Stimulated activated CD4-positive, alpha-beta T cell treated with anti-CD3 and anti-CD28 coated beads, Interleukin-2, amount 100 ng/mL, for 4 hours (primary cell): Measurements from ENCODE around the gene LRRC4.

ENCODE experiments used
- DNase-seq: peaks from one replicate; pipeline ENCODE4 v3.0.0-alpha.2; 2020; ENCODE audit warnings: low read depth

Gene LRRC4, protein sequence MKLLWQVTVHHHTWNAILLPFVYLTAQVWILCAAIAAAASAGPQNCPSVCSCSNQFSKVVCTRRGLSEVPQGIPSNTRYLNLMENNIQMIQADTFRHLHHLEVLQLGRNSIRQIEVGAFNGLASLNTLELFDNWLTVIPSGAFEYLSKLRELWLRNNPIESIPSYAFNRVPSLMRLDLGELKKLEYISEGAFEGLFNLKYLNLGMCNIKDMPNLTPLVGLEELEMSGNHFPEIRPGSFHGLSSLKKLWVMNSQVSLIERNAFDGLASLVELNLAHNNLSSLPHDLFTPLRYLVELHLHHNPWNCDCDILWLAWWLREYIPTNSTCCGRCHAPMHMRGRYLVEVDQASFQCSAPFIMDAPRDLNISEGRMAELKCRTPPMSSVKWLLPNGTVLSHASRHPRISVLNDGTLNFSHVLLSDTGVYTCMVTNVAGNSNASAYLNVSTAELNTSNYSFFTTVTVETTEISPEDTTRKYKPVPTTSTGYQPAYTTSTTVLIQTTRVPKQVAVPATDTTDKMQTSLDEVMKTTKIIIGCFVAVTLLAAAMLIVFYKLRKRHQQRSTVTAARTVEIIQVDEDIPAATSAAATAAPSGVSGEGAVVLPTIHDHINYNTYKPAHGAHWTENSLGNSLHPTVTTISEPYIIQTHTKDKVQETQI

DNA sequence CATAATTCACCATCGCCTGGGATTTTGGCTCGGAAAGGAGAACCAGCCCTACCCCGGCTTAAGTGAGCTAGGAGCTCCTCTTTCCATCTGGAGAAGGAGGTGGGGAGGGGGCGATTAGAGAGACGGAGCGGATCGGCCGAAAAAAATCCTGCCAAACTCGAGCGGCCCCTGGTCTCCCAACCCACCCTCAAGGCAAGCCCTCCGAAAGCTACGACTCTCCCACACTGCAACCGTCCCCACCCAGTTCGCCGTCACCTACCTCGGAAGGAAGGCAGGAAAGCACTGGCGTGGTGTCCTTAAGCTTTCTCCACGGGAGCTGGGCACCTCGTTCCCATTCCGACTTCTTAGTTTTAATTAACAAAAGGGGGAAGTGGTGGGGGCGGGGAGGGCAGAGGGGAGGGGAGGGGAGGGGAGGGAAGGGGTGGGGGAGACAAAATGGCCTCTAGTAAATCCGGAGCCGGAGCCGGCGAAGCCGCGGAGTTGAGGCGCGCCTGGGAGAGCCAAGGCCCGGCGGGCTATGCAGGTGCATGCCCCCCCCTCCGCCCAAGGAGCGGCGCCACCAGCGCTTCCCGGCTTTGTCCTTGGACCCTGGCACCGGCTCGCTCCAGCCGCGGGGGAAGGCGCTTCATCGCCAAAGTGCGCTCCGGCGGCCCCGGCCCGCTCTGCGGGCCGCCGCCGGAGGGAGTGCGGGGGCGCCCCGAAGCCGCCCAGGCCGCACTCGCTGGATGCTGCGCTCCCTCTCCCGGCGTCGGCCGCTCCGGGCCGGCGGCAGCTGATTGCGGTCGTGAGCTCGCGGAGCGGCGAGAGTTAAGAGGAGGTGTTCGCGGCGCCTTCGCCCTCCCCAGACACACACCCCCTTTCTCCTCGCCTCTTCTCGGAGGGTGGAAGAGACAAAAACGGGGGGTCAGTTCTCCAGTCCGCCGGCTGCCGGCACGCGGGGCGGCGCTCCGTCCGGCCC lies at the start of gene LRRC4:
LRRC4 (minus strand) TSS at position 784 of the 958 bp plus-strand sequence. CDS start 797 bp downstream, outside the sequence.
- DNase-seq: no peak

DNA sequence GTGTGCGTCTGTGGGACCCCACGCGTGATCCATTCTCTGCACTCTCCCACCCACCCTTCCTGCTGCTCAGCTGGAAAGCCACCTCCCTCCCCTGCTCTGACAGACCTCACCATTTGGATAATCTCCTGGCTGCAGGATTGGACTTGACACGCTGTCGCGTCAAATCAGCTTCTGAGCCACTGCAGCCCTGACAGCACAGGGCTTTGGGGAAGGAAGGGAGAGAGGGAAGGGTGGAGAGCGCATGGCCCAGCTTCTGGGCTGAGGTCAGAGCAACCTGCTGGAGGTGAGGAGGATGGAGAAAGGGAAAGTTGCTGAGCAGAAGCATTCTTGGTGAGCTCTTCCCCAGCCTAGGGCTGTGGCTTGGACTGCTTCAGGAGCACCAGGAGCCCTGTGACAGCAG lies 48.9 kb upstream of the LRRC4 start:
- no peak for DNase-seq

DNA sequence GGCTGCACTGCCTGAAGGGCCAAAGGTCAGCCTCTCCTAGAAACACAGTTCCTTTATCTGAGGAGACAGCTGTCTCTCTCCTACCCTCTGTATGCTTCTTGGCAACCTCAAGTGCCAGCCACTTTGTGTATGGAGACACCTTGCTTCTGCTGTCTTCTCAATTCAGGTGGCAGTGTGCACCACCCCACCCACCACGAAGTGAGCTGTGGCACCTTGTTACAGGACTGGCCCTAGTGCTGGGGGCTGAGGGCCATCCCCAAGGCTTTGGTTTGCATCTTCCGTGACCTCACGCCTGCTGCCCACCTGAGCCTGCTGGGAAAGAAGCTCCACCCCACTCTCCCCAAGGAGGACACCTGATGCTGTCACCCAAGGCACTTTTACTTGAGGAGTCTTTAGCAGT lies 47.1 kb upstream of the LRRC4 start:
- DNase-seq: no peak

DNA sequence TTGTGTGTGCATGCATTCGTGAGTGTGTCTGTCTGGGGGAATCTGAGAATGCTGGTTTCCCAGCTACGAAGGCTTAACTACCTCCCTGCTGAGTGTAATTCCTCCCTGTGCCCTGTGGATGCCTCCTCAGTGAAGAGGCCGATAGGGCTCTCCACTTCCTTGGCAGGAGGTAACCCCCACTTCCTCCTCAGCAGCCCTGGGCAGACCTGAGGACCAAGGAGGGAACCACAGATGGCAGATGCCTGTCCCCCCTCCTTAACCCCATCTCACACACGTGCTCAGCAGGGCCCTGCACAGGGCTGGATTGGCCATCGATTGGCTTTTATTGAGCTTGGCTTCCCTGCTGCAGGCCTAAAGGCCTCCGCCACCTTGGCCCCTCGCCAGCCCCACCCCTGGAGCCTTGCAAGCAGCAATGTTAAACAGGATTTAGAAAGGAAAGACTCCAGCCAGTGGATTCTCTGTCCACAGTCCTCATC lies 45.6 kb upstream of the LRRC4 start:
- no peak for DNase-seq

DNA sequence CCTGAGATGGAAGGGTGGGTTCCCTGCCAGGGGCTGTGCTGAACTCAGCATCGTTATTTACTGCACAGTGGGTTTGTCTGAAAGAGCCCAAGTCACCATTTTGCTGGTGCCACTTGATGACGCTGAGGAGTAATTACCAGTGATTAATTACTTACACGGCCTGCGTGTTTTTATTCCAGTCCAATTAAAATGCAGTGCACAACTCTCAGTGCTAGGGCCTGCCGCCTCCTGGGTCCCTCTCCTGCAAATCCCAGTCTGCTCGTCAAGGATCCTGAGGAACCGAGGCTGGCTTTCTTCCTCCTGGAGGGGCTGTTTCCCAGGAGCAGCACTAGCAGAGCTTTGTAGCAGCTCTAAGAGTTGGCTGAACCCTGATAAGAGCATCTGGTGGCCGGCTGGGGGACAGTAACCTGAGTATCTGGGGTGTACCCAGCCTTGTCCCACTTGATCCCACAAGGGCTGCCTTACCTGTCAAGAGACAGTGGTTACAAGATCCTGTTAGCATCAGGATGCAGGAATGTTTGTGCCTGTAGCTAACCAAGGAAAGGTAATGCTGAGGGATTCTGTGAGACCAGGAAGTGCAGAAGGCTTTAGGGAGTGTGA lies 45.1 kb upstream of the LRRC4 start:
- DNase-seq: no peak

DNA sequence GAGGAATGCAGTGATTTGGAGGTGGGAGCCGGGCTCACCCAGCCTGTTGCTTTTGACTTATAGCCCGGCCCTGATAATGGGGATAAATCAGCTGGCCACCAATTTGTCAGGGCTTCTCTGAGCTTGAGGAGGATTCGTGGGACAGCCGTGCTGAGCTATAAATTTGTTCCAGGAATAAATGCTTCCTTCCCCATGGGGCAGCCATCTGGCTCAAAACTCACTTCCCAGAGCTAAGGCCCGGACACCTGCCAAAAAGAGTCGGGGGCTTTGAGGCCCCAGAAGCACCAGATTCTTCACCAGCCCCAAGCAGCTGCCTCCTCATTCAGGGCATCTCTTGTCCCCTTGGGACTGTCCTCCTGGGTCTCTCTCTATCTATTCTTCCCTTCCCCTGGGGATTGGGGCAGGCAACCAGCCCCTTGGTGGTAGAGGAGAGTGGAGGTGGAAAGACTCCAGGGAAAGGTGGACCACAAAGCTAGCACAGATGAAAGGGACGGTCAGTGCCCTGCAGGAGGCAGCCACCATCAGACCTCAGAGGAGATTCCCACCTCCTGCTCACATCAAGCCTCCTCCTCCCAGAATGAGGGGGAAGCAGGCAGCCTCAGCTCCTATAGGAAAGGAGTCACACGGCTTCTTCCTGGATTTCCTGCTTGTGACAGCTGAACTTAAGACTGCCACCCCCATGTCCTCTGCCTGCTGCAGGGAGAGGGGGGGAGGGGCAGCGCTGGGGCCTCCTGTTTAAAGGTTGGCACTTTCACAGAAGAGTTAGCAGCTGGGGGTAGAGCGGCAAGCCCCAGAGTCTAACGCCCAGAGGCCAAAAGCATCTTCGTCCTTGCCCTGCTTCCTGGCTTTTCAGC lies 44.2 kb upstream of the LRRC4 start:
- no peak for DNase-seq

DNA sequence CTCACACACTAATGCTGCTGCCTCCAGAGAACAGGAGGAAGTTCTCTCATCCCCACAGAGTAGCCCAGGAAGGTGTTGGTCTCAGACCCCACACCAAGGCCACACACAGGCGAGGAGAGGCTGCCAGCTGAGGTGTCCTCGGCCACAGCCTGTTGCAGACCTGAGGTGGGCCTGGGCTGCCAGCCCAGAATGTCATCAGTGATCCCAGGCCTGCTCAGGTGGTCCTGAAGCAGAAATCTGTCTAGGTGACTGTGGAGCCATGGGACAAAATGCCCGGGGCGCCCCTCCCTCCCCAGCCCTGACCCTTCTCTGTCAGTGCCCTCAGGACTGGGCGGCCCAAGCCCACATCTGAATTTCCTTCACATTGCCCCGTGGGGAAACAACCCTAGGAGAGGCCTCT lies 43.5 kb upstream of the LRRC4 start:
- DNase-seq: no peak

DNA sequence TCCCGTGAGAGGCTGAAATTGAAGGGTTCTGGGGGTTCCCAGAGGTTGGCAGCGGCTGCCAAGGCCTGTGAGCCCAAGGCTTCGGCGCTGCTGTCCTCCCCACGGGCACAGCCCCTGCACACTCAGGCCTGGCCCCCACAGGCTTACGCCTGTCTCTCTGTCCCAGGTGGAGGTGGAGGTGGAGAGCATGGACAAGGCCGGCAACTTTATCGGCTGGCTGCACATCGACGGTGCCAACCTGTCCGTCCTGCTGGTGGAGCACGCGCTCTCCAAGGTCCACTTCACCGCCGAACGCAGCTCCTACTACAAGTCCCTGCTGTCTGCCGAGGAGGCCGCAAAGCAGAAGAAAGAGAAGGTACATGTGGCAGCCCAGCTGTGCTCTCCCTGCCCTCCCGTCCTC lies 43.1 kb upstream of the LRRC4 start:
- DNase-seq: no peak

DNA sequence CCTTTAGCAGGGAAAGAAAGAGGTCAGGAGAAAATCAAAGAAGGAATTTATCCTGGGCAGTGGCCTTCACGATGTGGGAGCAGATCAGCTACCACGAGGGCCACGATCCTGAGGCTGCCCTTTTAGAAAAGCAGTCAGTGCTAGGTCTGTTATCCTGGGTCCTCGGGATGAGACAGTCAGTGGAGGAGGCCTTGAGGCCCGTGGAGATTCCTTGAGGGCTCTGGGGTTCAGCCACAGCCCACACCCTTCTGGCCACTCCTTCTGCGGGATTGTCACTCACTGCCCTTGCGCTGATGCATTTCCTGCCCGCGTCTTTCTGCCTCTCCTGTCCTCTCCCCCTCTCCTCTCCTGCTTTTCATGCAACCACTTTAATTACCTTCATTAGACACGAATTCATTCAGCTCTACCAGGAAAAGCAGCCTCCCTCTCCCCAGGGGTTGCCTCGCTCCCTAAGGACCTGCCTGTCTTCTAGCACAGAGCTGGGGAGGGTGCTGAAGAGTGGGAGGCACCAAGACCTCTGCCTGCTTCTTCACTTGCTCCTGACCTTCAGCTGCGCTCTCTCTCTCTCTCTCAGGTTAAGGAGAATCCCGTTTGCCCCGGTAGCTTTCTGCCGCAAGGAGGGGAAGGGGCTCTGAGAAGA lies 42.6 kb upstream of the LRRC4 start:
- DNase-seq: no peak

DNA sequence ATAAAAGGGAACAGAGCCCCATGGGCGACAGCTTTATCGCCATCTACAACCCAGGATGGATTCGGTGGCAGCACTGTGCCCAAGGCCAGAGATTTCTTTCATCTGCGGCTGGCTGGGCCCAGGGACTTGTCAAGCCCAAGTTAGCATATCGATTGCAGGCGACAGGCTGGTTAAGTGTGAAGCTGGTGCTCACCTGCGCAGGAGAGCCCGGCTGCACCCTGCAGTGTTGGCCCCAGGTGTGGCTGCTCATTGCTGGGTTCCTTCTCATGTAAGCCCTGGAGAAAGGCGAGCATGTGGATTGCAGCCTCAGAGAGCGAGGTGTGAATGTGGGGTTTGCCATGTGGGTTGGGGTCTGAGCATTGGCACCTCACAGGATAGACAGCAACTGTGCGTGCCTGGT lies 40.6 kb upstream of the LRRC4 start:
- no peak for DNase-seq

DNA sequence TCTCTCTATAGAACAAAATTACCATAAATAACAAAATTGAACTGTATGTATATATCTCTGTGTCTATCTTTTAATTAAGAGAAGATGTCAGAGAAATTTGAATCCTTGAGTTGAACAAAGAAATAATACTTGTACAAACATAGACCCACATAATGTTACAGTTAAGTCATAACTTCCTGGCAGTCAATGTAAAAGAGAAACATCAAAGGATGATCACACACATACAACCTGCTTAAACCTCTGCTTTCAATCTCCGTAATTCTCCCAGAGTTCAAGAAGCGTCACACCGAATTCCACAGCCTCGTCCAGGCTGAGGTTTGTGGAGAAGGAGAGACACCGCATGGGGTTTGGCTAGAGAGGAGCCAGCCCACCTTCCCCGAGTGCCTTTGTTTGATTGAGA lies 40.1 kb upstream of the LRRC4 start:
- DNase-seq: no peak

DNA sequence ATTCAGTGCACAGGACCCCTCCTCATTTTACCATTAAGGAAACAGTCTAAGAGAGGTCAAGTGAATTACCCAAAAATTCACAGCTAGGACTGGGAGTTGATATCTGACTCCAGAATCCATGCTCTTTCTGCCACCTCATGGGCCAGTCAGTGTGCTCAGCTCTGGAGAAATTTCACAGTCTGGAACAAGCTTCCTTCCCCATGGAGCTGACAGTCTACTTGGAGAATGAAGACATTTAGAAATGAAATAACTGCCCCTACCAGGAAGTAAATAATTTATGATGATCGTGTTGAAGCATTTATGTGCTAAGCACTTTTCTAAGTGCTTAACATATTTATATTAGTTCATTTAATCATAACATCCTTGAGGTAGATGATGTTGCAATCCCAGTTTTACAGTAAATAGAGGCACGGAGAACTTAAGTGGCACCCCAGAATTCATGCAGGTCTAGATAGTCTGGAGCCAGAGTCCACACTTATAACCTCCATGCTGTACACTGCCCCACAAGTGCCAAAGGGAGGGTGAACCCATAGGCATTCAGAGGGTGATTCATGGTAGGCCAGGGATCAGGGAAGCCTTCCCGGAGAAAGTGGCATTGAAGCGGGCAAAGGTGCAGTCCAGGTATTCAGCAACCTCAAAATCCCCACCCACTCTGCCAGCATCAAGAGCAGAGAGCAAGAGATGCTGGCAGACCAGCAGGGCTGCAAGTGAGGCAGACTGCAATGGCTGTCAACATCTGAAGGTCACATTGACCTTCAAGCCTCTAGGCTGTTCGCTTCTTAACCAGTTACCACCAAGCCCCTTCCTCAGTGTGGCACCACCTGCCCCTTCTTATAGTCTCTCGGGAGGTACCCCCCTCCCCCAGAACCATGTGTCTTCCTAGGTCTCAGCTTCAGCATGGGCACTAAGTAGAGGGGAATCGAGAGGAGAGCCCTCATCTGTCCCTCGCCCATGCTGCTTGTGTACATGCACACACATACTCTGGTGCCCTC lies 38.4 kb upstream of the LRRC4 start:
- no peak for DNase-seq

DNA sequence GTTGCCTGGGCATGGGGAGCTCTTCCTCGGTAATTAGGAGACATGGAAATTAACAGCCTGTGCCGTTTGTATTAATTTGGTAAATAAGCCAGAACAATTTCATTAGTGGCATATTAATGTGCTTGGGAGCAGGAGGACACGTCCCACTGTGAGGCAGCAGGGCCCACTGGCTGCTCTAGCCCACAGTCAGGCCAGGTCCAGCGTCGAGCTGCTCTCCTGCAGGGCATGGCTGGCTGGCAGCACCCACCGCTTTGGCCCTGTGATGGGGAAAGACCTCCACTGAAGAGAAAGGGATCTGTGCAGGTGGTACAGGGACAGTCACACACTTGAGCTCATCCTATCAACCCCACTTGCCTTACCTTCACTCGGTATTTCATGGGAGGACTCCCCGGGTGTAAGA lies 37.5 kb upstream of the LRRC4 start:
- DNase-seq: no peak

DNA sequence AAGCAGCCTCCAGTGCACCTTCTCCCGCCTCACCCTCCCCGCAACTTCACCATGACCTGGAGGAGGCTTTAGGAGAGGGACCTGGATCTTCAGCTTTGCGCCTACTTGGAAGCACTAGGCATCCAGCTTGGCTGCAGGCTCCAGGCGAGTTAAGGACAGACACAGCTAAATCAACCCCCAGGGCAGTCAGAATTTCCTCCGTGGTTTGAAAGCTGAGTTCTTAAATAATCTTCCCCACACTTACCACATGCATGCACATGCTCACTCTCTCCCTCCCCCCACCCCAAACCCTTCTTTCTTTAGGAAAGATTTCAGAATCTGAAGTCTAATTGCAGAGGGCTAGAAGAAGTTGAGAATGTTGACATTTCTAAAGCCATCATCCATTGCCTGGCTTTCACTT lies 36.7 kb upstream of the LRRC4 start:
- DNase-seq: no peak

DNA sequence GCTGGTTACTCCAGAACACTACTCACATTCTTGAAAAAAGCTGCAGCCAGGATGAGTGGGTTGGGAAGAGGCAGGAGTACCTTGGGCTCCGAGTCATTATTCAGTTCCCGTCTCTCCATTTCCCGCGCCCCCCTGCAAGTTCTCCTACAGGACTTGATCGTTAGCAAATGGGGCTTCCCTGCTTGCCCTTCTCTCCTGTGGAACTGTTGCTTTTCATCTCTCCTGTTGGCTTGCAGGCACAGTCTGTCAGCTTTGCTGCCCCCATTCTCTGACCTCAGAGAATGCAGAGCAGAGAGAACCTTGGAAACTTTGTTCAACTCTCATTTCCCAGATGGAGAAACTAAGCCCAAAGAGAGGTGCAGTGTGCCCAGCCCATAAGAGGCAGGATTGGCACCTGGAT lies 35.6 kb upstream of the LRRC4 start:
- no peak for DNase-seq

DNA sequence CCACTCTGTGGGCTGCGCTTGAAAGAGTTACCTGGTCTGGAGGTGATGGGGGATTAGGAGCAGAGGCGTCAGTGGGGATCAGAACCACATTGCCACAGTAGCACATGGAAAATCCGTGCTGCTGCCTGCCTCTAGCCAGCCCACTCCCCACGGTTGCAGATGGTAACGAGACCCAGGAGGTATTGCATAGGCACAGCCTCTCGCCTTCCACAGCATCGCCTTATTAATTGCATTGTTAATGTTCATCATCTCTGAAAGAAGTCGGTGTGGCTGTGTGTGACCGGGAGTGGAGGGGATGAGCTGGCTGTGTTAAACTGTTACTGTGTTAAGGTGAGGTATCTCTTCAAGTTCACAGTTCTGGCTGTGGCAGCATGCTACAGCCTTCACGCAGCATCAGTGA lies 35.2 kb upstream of the LRRC4 start:
- DNase-seq: no peak

DNA sequence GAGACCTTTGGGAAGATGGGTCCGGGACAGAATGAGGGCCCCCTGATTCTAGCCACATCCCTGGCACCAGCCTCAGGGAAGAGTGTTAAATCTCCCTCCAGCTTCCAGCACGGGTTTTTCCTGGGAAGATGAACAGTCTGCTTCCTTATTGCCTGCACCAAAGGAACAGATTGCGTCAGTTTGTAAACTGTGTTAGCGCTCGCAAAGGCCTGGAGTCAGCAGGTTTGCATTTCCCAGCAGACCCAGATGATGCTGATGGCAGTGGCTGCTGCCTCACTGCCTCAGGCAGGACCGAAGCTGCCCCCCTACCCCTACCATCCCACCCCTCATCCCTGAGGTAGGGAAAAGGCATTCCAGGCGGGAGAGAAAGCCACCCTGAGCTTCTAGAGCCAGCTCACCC lies 34.6 kb upstream of the LRRC4 start:
- DNase-seq: no peak

DNA sequence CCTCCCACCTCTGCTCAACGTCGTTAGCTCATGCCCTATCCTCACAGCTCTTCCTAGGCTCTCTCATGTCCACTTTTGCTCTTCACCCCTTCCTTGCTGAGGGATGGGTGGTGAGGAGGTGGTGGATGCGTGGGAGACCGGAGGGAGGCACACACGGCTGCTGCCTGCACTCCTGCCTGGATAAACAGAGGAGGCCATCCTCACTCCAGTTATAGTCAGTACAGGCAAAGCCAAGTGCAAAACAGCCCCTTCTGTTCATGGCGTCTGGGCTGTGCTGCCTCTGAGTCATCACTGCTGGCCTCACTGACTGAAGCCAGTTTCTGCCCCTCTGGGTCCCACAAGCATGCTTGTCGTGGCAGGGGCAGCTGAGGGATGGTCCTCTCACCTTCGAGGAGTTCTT lies 31.9 kb upstream of the LRRC4 start:
- DNase-seq: no peak

DNA sequence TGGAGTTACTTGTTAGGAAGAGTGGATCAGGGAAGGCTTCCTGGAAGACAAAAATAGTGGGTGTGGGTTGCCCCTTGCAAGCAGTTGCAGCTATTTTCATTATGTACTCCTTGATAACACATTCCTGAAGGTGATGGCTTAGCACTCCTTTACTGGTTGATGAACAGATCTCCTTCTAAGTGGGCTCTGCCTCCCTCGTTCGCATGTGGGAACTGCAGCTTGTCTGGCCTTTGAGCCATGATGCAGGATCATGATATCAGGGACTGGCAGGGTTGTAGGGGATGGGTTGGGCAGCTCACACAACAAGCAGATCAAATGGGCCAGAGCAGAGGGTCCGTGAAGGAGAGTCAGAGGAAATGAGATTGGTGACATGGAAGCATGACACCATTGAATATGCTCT lies 28.8 kb upstream of the LRRC4 start:
- no peak for DNase-seq
